Right atrium auricular region (tissue), 2 donors: ENCODE data around the gene SNX2. TPM values are rescaled to one million over a fixed set of nuclear protein-coding genes. Genes with fewer than 3 reads are reported as not detected.

Experiments
- DNase-seq: peaks from one replicate; pipeline ENCODE4 v3.0.0-alpha.2; 2019; ENCODE audit warnings: low spot score
- H3K27ac ChIP-seq, 2 donors: fragments of 200-600 bp; sonication (generic); 1 replicate in 1 of 2; 2 replicates in 1 of 2; pipeline ENCODE4 v1.5.1; 2016 to 2019
- H3K27me3 ChIP-seq, 2 donors: fragments of 200-600 bp; sonication (generic); one replicate each; pipeline versions ENCODE4 v1.5.1 to v1.6.0; 2017 to 2019
- H3K36me3 ChIP-seq: fragments of 200-600 bp; sonication (generic); one replicate; pipeline ENCODE4 v1.5.1; 2016
- H3K4me1 ChIP-seq, 2 donors: fragments of 200-600 bp; sonication (generic); one replicate each; pipeline versions ENCODE4 v1.5.1 to v1.6.0; 2017 to 2019
- H3K4me3 ChIP-seq, 2 donors: fragments of 200-600 bp; sonication (generic); 1 replicate in 1 of 2; 2 replicates in 1 of 2; pipeline ENCODE4 v1.5.1; 2017 to 2019; ENCODE audit warnings: mild to moderate bottlenecking in 1 of 2, moderate library complexity in 1 of 2
- H3K9me3 ChIP-seq, 2 donors: fragments of 200-600 bp; sonication (generic); one replicate each; pipeline ENCODE4 v1.5.1; 2019
- total RNA-seq, 2 donors: library from RNA; depleted of rRNA; stranded (reverse); fragments of >200 nt; gene quantifications; one replicate each; pipeline ENCODE4 v1.1.0, GENCODE V29; 2016
- TF ChIP-seq, protein P1 (sequence below), 2 donors: fragments of 200-600 bp; sonication (generic); IDR thresholded peaks; one replicate each; pipeline ENCODE4 v1.5.1; 2019; ENCODE audit warnings: antibody characterized with exemption in 2 of 2

SNX2 gene
- total RNA-seq, 2 donors from 2014 or later, result 27.4 to 27.7 TPM

DNA sequence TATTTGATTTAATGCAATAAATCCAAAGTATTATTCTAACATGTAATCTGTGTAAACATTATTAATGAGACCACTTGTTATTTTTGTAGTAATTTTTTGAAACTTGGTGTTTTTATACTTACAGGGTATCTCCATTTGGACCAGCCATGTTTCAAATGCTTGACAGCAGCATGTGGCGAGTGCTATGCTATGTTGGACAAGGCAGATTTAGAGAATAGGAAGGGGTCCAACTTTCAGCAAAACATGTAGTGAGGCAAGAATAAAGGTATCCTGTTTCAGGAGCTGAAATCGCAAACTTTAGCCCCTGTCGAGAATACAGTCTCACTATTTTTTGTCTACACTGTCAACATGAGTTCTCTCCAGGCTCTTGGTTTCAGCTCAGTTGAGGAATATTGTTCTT, 104.2 kb downstream of the SNX2 start:
- no peaks in the 10 kb centered on the region for H3K27me3 ChIP-seq
- H3K27ac ChIP-seq, result no peak overlapping the region
- no peak for DNase-seq
- TF ChIP-seq, protein P1, sequence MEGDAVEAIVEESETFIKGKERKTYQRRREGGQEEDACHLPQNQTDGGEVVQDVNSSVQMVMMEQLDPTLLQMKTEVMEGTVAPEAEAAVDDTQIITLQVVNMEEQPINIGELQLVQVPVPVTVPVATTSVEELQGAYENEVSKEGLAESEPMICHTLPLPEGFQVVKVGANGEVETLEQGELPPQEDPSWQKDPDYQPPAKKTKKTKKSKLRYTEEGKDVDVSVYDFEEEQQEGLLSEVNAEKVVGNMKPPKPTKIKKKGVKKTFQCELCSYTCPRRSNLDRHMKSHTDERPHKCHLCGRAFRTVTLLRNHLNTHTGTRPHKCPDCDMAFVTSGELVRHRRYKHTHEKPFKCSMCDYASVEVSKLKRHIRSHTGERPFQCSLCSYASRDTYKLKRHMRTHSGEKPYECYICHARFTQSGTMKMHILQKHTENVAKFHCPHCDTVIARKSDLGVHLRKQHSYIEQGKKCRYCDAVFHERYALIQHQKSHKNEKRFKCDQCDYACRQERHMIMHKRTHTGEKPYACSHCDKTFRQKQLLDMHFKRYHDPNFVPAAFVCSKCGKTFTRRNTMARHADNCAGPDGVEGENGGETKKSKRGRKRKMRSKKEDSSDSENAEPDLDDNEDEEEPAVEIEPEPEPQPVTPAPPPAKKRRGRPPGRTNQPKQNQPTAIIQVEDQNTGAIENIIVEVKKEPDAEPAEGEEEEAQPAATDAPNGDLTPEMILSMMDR (IDR thresholded peaks at IDR 0.05), result no peak
- H3K4me3 ChIP-seq, result no peak overlapping the region
- no peaks in the 10 kb centered on the region for H3K36me3 ChIP-seq
- peaks cover 0 to 13% of the 10 kb centered on the region in 2 donors for H3K4me1 ChIP-seq
- no peaks in the 10 kb centered on the region for H3K9me3 ChIP-seq

Other genes starting within 250 kb of the SNX2 start
- gene SNX24, start 70.5 kb downstream of the SNX2 start, total RNA-seq, result 10 to 100 TPM; 10.8 to 13.2 TPM